ENCODE results near the gene DHTKD1.

Gene DHTKD1

GRCh38 chr10:12042797-12043651 lies 25.7 kb upstream of the DHTKD1 start, which contains the start of gene UPF2:
UPF2 (minus strand) TSS chr10:12042809; CDS start chr10:12035423, 7,386 bp downstream.
- peaks cover 42% of the 10 kb centered on the region for H3K79me2 ChIP-seq (ENCODE audit: control insufficient read depth, insufficient read depth, low read length, unreplicated experiment)
- peak within 1 kb of the TSS; percentile 91 for H3K4me3 ChIP-seq (ENCODE audit: low read depth, low read length)
- H3K4me1 ChIP-seq (ENCODE audit: control insufficient read depth, insufficient read depth, low read length, unreplicated experiment): peaks cover 10% of the 10 kb centered on the region
- H3K27ac ChIP-seq (ENCODE audit: low read depth, low read length): peak within 1 kb of the TSS; percentile 94
- no peaks in the 10 kb centered on the region for H3K27me3 ChIP-seq (ENCODE audit: insufficient read depth, low read length)
- H2AFZ ChIP-seq (ENCODE audit: low read length, unreplicated experiment): peak within 1 kb of the TSS; percentile 97
- H3K36me3 ChIP-seq (ENCODE audit: insufficient read depth, low read length): no peaks in the 10 kb centered on the region

GRCh38 chr10:12045596-12045995 lies 23.2 kb upstream of the DHTKD1 start:
- Histone ChIP-seq H3K4me1 (ENCODE audit: control insufficient read depth, insufficient read depth, low read length, unreplicated experiment) (peaks cover 6% of the 10 kb centered on the region), H3K79me2 (ENCODE audit: control insufficient read depth, insufficient read depth, low read length, unreplicated experiment) (peaks cover 20% of the 10 kb centered on the region), H3K36me3 (ENCODE audit: insufficient read depth, low read length) (no peaks in the 10 kb centered on the region), H2AFZ (ENCODE audit: low read length, unreplicated experiment) (no peak overlapping the region), H3K27ac (ENCODE audit: low read depth, low read length) (no peak overlapping the region), H3K27me3 (ENCODE audit: insufficient read depth, low read length) (no peaks in the 10 kb centered on the region), H3K4me3 (ENCODE audit: low read depth, low read length) (no peak overlapping the region)

- Histone ChIP-seq H2AFZ (ENCODE audit: low read length, unreplicated experiment) (no peak overlapping the region), H3K79me2 (ENCODE audit: control insufficient read depth, insufficient read depth, low read length, unreplicated experiment) (no peaks in the 10 kb centered on the region), H3K36me3 (ENCODE audit: insufficient read depth, low read length) (no peaks in the 10 kb centered on the region), H3K27me3 (ENCODE audit: insufficient read depth, low read length) (no peaks in the 10 kb centered on the region), H3K4me1 (ENCODE audit: control insufficient read depth, insufficient read depth, low read length, unreplicated experiment) (peaks cover 3% of the 10 kb centered on the region), H3K27ac (ENCODE audit: low read depth, low read length) (no peak overlapping the region), H3K4me3 (ENCODE audit: low read depth, low read length) (no peak overlapping the region)
These were observed 20.2 kb upstream of the DHTKD1 start for GRCh38 chr10:12048547-12048946.

GRCh38 chr10:12050528-12050927 lies 18.2 kb upstream of the DHTKD1 start:
- H3K36me3 ChIP-seq (ENCODE audit: insufficient read depth, low read length): no peaks in the 10 kb centered on the region
- H3K4me3 ChIP-seq (ENCODE audit: low read depth, low read length): no peak overlapping the region
- no peaks in the 10 kb centered on the region for H3K27me3 ChIP-seq (ENCODE audit: insufficient read depth, low read length)
- no peak overlapping the region for H3K27ac ChIP-seq (ENCODE audit: low read depth, low read length)
- H3K4me1 ChIP-seq (ENCODE audit: control insufficient read depth, insufficient read depth, low read length, unreplicated experiment): peaks cover 3% of the 10 kb centered on the region
- H2AFZ ChIP-seq (ENCODE audit: low read length, unreplicated experiment): no peak overlapping the region
- H3K79me2 ChIP-seq (ENCODE audit: control insufficient read depth, insufficient read depth, low read length, unreplicated experiment): no peaks in the 10 kb centered on the region

- Histone ChIP-seq H3K27ac (ENCODE audit: low read depth, low read length) (no peak overlapping the region), H3K4me1 (ENCODE audit: control insufficient read depth, insufficient read depth, low read length, unreplicated experiment) (peaks cover 3% of the 10 kb centered on the region), H3K27me3 (ENCODE audit: insufficient read depth, low read length) (no peaks in the 10 kb centered on the region), H3K36me3 (ENCODE audit: insufficient read depth, low read length) (no peaks in the 10 kb centered on the region), H3K4me3 (ENCODE audit: low read depth, low read length) (no peak overlapping the region), H2AFZ (ENCODE audit: low read length, unreplicated experiment) (no peak overlapping the region), H3K79me2 (ENCODE audit: control insufficient read depth, insufficient read depth, low read length, unreplicated experiment) (no peaks in the 10 kb centered on the region)
These were observed 17.5 kb upstream of the DHTKD1 start for GRCh38 chr10:12051241-12051640.

- H3K36me3 ChIP-seq (ENCODE audit: insufficient read depth, low read length): no peaks in the 10 kb centered on the region
- H3K4me3 ChIP-seq (ENCODE audit: low read depth, low read length): no peak overlapping the region
- H3K79me2 ChIP-seq (ENCODE audit: control insufficient read depth, insufficient read depth, low read length, unreplicated experiment): no peaks in the 10 kb centered on the region
- no peak overlapping the region for H2AFZ ChIP-seq (ENCODE audit: low read length, unreplicated experiment)
- no peaks in the 10 kb centered on the region for H3K27me3 ChIP-seq (ENCODE audit: insufficient read depth, low read length)
- peaks cover 3% of the 10 kb centered on the region for H3K4me1 ChIP-seq (ENCODE audit: control insufficient read depth, insufficient read depth, low read length, unreplicated experiment)
- H3K27ac ChIP-seq (ENCODE audit: low read depth, low read length): no peak overlapping the region
These were observed 13.0 kb upstream of the DHTKD1 start for GRCh38 chr10:12055732-12056131.

GRCh38 chr10:12056748-12057147 lies 12.0 kb upstream of the DHTKD1 start:
- Histone ChIP-seq H3K79me2 (ENCODE audit: control insufficient read depth, insufficient read depth, low read length, unreplicated experiment) (no peaks in the 10 kb centered on the region), H2AFZ (ENCODE audit: low read length, unreplicated experiment) (no peak overlapping the region), H3K27me3 (ENCODE audit: insufficient read depth, low read length) (no peaks in the 10 kb centered on the region), H3K36me3 (ENCODE audit: insufficient read depth, low read length) (no peaks in the 10 kb centered on the region), H3K27ac (ENCODE audit: low read depth, low read length) (no peak overlapping the region), H3K4me1 (ENCODE audit: control insufficient read depth, insufficient read depth, low read length, unreplicated experiment) (peaks cover 3% of the 10 kb centered on the region), H3K4me3 (ENCODE audit: low read depth, low read length) (no peak overlapping the region)

- no peak overlapping the region for H3K27ac ChIP-seq (ENCODE audit: low read depth, low read length)
- H3K4me1 ChIP-seq (ENCODE audit: control insufficient read depth, insufficient read depth, low read length, unreplicated experiment): no peaks in the 10 kb centered on the region
- no peaks in the 10 kb centered on the region for H3K27me3 ChIP-seq (ENCODE audit: insufficient read depth, low read length)
- H2AFZ ChIP-seq (ENCODE audit: low read length, unreplicated experiment): no peak overlapping the region
- H3K79me2 ChIP-seq (ENCODE audit: control insufficient read depth, insufficient read depth, low read length, unreplicated experiment): no peaks in the 10 kb centered on the region
- no peaks in the 10 kb centered on the region for H3K36me3 ChIP-seq (ENCODE audit: insufficient read depth, low read length)
- H3K4me3 ChIP-seq (ENCODE audit: low read depth, low read length): no peak overlapping the region
These were observed 7.6 kb upstream of the DHTKD1 start for GRCh38 chr10:12061124-12061523.

GRCh38 chr10:12062754-12063482 lies 5.8 kb upstream of the DHTKD1 start:
- H3K79me2 ChIP-seq (ENCODE audit: control insufficient read depth, insufficient read depth, low read length, unreplicated experiment): no peaks in the 10 kb centered on the region
- H3K36me3 ChIP-seq (ENCODE audit: insufficient read depth, low read length): no peaks in the 10 kb centered on the region
- H3K27me3 ChIP-seq (ENCODE audit: insufficient read depth, low read length): no peaks in the 10 kb centered on the region
- H3K27ac ChIP-seq (ENCODE audit: low read depth, low read length): no peak overlapping the region
- H3K4me1 ChIP-seq (ENCODE audit: control insufficient read depth, insufficient read depth, low read length, unreplicated experiment): peaks cover 7% of the 10 kb centered on the region
- no peak overlapping the region for H3K4me3 ChIP-seq (ENCODE audit: low read depth, low read length)
- peak overlapping the region; percentile 25 for H2AFZ ChIP-seq (ENCODE audit: low read length, unreplicated experiment)

GRCh38 chr10:12063483-12063818 lies 5.3 kb upstream of the DHTKD1 start:
- H3K79me2 ChIP-seq (ENCODE audit: control insufficient read depth, insufficient read depth, low read length, unreplicated experiment): no peaks in the 10 kb centered on the region
- no peak overlapping the region for H3K4me3 ChIP-seq (ENCODE audit: low read depth, low read length)
- no peak overlapping the region for H2AFZ ChIP-seq (ENCODE audit: low read length, unreplicated experiment)
- peaks cover 7% of the 10 kb centered on the region for H3K4me1 ChIP-seq (ENCODE audit: control insufficient read depth, insufficient read depth, low read length, unreplicated experiment)
- H3K27me3 ChIP-seq (ENCODE audit: insufficient read depth, low read length): no peaks in the 10 kb centered on the region
- H3K27ac ChIP-seq (ENCODE audit: low read depth, low read length): no peak overlapping the region
- no peaks in the 10 kb centered on the region for H3K36me3 ChIP-seq (ENCODE audit: insufficient read depth, low read length)

- Histone ChIP-seq H3K36me3 (ENCODE audit: insufficient read depth, low read length) (no peaks in the 10 kb centered on the region), H2AFZ (ENCODE audit: low read length, unreplicated experiment) (peak overlapping the region; percentile 32), H3K79me2 (ENCODE audit: control insufficient read depth, insufficient read depth, low read length, unreplicated experiment) (no peaks in the 10 kb centered on the region), H3K4me1 (ENCODE audit: control insufficient read depth, insufficient read depth, low read length, unreplicated experiment) (peaks cover 12% of the 10 kb centered on the region), H3K27ac (ENCODE audit: low read depth, low read length) (peak overlapping the region; percentile 50; the same call in 1 of the 2 replicates), H3K4me3 (ENCODE audit: low read depth, low read length) (no peak overlapping the region), H3K27me3 (ENCODE audit: insufficient read depth, low read length) (no peaks in the 10 kb centered on the region)
These were observed 1.4 kb upstream of the DHTKD1 start for GRCh38 chr10:12067336-12067735.
